A549 (cell line): ENCODE data around the gene PITX1. TPM values are rescaled to one million over a fixed set of nuclear protein-coding genes. Genes with fewer than 3 reads are reported as not detected.

Experiments used
- ATAC-seq, 2 experiments: fragments of 200-7000 bp in 1 of 2; fragments of >200 bp in 1 of 2; cut with Nextera tagmentation in 1 of 2; cut with Tn5 transposase in 1 of 2; 3 replicates each; pipeline versions ENCODE4 v1.8.0 to v1.9.1; 2018 to 2020; ENCODE audit warnings: mild to moderate bottlenecking in 1 of 2, moderate library complexity in 1 of 2
- CTCF ChIA-PET: fragments of 300-600 bp; sonication (Branson Sonifier 250); formaldehyde crosslinking; extraction: SDS; loops from one replicate; lab custom pipeline; 2021; ENCODE audit warnings: antibody characterized with exemption, inconsistent platforms; lab: Yijun Ruan, JAX
- POLR2A ChIA-PET: fragments of 350-600 bp; formaldehyde crosslinking; extraction: SDS; loops from one replicate; lab custom pipeline; 2021; ENCODE audit warnings: antibody characterized with exemption, inconsistent platforms; lab: Yijun Ruan, JAX
- DNase-seq, 2 experiments: peaks; one replicate each; pipeline versions ENCODE4 v3.0.0 to v3.0.0-alpha.2; 2011 to 2016; ENCODE audit warnings: low read depth in 1 of 2, low spot score in 1 of 2
- FAIRE-seq: peaks from 2 replicates; lab custom pipeline; 2011; peaks lifted over from hg19 to GRCh38; lab: Jason Lieb, UNC
- H3K27ac ChIP-seq, 2 experiments: fragments of >200 bp; sonication (Bioruptor Twin); formaldehyde crosslinking; 3 replicates each; pipeline ENCODE4 v1.5.1; 2016 to 2017
- H3K4me1 ChIP-seq: fragments of >200 bp; sonication (Bioruptor Twin); formaldehyde crosslinking; 3 replicates; pipeline ENCODE4 v1.6.1; 2016
- H3K4me2 ChIP-seq: fragments of >200 bp; sonication (Bioruptor Twin); formaldehyde crosslinking; 3 replicates; pipeline ENCODE4 v1.6.1; 2016
- H3K4me3 ChIP-seq: fragments of >200 bp; sonication (Bioruptor Twin); formaldehyde crosslinking; 3 replicates; pipeline ENCODE4 v1.5.1; 2016
- H3K9me3 ChIP-seq: fragments of >200 bp; sonication (Bioruptor Twin); formaldehyde crosslinking; 3 replicates; pipeline ENCODE4 v1.6.1; 2016
- CBX8 ChIP-seq: fragments of 200-600 bp; sonication (generic); IDR thresholded peaks from 2 replicates; pipeline ENCODE4 v1.6.1; 2016
- CEBPB ChIP-seq, 2 experiments: fragments of >200 bp in 1 of 2; sonication (Bioruptor Twin) in 1 of 2; formaldehyde crosslinking in 1 of 2; IDR thresholded peaks; 2 replicates each; pipeline ENCODE4 v1.6.1; 2012 to 2016
- EHMT2 ChIP-seq: fragments of 200-600 bp; sonication (generic); IDR thresholded peaks from 2 replicates; pipeline ENCODE4 v1.6.1; 2016; ENCODE audit warnings: antibody characterized with exemption, low read depth, mild to moderate bottlenecking, moderate library complexity
- ESRRA ChIP-seq: fragments of 150-350 bp; IDR thresholded peaks from 2 replicates; pipeline ENCODE4 v1.6.1; 2014; ENCODE audit warnings: mild to moderate bottlenecking, low read length, borderline replicate concordance
- FOSB ChIP-seq: fragments of 250-450 bp; sonication (Bioruptor Pico); IDR thresholded peaks from 2 replicates; pipeline ENCODE4 v1.5.0; 2020; ENCODE audit warnings: mild to moderate bottlenecking, moderate library complexity
- FOSL2 ChIP-seq, 2 experiments: fragments of 450-650 bp in 1 of 2; fragments of >200 bp in 1 of 2; sonication (Bioruptor Twin) in 1 of 2; formaldehyde crosslinking; IDR thresholded peaks; 2 replicates each; pipeline versions ENCODE4 v1.5.0 to v1.6.1; 2016 to 2020; ENCODE audit warnings: mild to moderate bottlenecking in 1 of 2, moderate library complexity in 1 of 2
- HEYL ChIP-seq: fragments of 250-450 bp; sonication (Bioruptor Pico); IDR thresholded peaks from 2 replicates; pipeline ENCODE4 v1.8.0; 2021; ENCODE audit warnings: mild to moderate bottlenecking, moderate library complexity
- HOXA7 ChIP-seq: fragments of 250-450 bp; sonication (Bioruptor Pico); IDR thresholded peaks from 2 replicates; pipeline ENCODE4 v1.5.0; 2020; ENCODE audit warnings: mild to moderate bottlenecking, moderate library complexity
- HOXB13 ChIP-seq: fragments of 250-450 bp; sonication (Bioruptor Pico); IDR thresholded peaks from 2 replicates; pipeline ENCODE4 v1.5.0; 2020; ENCODE audit warnings: low read depth, mild to moderate bottlenecking, moderate library complexity
- JUN ChIP-seq, 2 experiments: fragments of >200 bp; sonication (Bioruptor Twin); formaldehyde crosslinking; IDR thresholded peaks; 2 replicates in 1 of 2; 3 replicates in 1 of 2; pipeline ENCODE4 v1.6.1; 2016 to 2017
- JUNB ChIP-seq: fragments of >200 bp; sonication (Bioruptor Twin); formaldehyde crosslinking; IDR thresholded peaks from 2 replicates; pipeline ENCODE4 v1.6.1; 2016
- KDM1A ChIP-seq: fragments of 200-600 bp; sonication (generic); IDR thresholded peaks from 2 replicates; pipeline ENCODE4 v1.6.1; 2016; ENCODE audit warnings: low read depth, mild to moderate bottlenecking
- MAZ ChIP-seq: fragments of 150-350 bp; IDR thresholded peaks from 2 replicates; pipeline ENCODE4 v1.6.1; 2014; ENCODE audit warnings: antibody characterized with exemption, low read depth, low read length, borderline replicate concordance
- NFE2L2 ChIP-seq: fragments of 150-350 bp; conservative IDR thresholded peaks from 2 replicates; pipeline ENCODE4 v1.6.1; 2014; ENCODE audit warnings: low read length
- PHF8 ChIP-seq: fragments of 200-600 bp; sonication (generic); IDR thresholded peaks from 2 replicates; pipeline ENCODE4 v1.6.1; 2016; ENCODE audit warnings: low read depth, mild to moderate bottlenecking, antibody characterized with exemption, moderate library complexity, borderline replicate concordance
- RAD21 ChIP-seq, 2 experiments: fragments of >200 bp in 1 of 2; sonication (Bioruptor Twin) in 1 of 2; formaldehyde crosslinking in 1 of 2; IDR thresholded peaks in 1 of 2; conservative IDR thresholded peaks in 1 of 2; 2 replicates in 1 of 2; 3 replicates in 1 of 2; pipeline ENCODE4 v1.6.1; 2012 to 2018; ENCODE audit warnings: inconsistent platforms in 1 of 2
- RCOR1 ChIP-seq: fragments of 150-350 bp; IDR thresholded peaks from 2 replicates; pipeline ENCODE4 v1.6.1; 2014; ENCODE audit warnings: antibody characterized with exemption, low read length, low read depth
- RNF2 ChIP-seq: fragments of 200-600 bp; sonication (generic); IDR thresholded peaks from 2 replicates; pipeline ENCODE4 v1.6.1; 2016; ENCODE audit warnings: low read depth, mild to moderate bottlenecking, antibody characterized with exemption, moderate library complexity, borderline replicate concordance
- SMC3 ChIP-seq: fragments of >200 bp; sonication (Bioruptor Twin); formaldehyde crosslinking; IDR thresholded peaks from 3 replicates; pipeline ENCODE4 v1.6.1; 2018; ENCODE audit warnings: inconsistent platforms
- TP53 ChIP-seq: fragments of 250-450 bp; sonication (Bioruptor Pico); IDR thresholded peaks from 2 replicates; pipeline ENCODE4 v1.5.0; 2021; ENCODE audit warnings: mild to moderate bottlenecking, moderate library complexity
- ZC3H11A ChIP-seq: fragments of 450-650 bp; IDR thresholded peaks from 2 replicates; pipeline ENCODE4 v1.6.1; 2014; ENCODE audit warnings: antibody characterized with exemption, mild to moderate bottlenecking
- ZSCAN20 ChIP-seq: fragments of 250-450 bp; sonication (Bioruptor Pico); IDR thresholded peaks from 2 replicates; pipeline ENCODE4 v1.8.0; 2022; ENCODE audit warnings: mild to moderate bottlenecking, moderate library complexity
- WGBS: methylation state at CpG from one replicate; pipeline ENCODE4 v1.1.6; 2017; ENCODE audit errors: missing lambda C conversion rate; 5-methylcytosine and 5-hydroxymethylcytosine counted together
- polyA plus RNA-seq, 4 experiments: library from polyadenylated mRNA; depleted of rRNA in 3 of 4; stranded (reverse); fragments of >200 nt; fragmentation: RNase III in 1 of 4; extraction: RNeasy Plus Mini Kit Qiagen cat#74134 plus additional on column Dnase treatment in 1 of 4; gene quantifications; 2 replicates in 3 of 4; 3 replicates in 1 of 4; pipeline ENCODE4 v1.2.3, GENCODE V29; 2011 to 2017
- TF ChIP-seq, protein P1 (sequence below): fragments of 150-350 bp; IDR thresholded peaks from 2 replicates; pipeline ENCODE4 v1.6.1; 2014; ENCODE audit warnings: low read depth, mild to moderate bottlenecking, low read length
- TF ChIP-seq, protein P2 (sequence below): fragments of 250-450 bp; sonication (Bioruptor Pico); IDR thresholded peaks from 2 replicates; pipeline ENCODE4 v1.5.0; 2020; ENCODE audit warnings: low read depth, mild to moderate bottlenecking, moderate library complexity
- TF ChIP-seq, protein P3 (sequence below): fragments of 200-600 bp; sonication (generic); IDR thresholded peaks from 2 replicates; pipeline ENCODE4 v1.6.1; 2016; ENCODE audit warnings: antibody characterized with exemption, mild to moderate bottlenecking, moderate library complexity
- TF ChIP-seq, protein P4 (sequence below): fragments of >200 bp; sonication (Bioruptor Twin); formaldehyde crosslinking; IDR thresholded peaks from 3 replicates; pipeline ENCODE4 v1.6.1; 2016
- TF ChIP-seq, protein P5 (sequence below): fragments of 450-650 bp; IDR thresholded peaks from 2 replicates; pipeline ENCODE4 v1.6.1; 2014; ENCODE audit warnings: antibody characterized with exemption
- TF ChIP-seq, protein P6 (sequence below): fragments of >200 bp; sonication (Bioruptor Twin); formaldehyde crosslinking; IDR thresholded peaks from 2 replicates; pipeline ENCODE4 v1.6.1; 2016
- TF ChIP-seq, protein P7 (sequence below): fragments of 250-450 bp; sonication (Bioruptor Pico); IDR thresholded peaks from 2 replicates; pipeline ENCODE4 v1.5.0; 2021; ENCODE audit warnings: mild to moderate bottlenecking, moderate library complexity, borderline replicate concordance

PITX1 gene
- polyA plus RNA-seq, 2 of the 4 experiments (the other 2 are of a cell fraction): 11.1 to 16.7 TPM

DNA sequence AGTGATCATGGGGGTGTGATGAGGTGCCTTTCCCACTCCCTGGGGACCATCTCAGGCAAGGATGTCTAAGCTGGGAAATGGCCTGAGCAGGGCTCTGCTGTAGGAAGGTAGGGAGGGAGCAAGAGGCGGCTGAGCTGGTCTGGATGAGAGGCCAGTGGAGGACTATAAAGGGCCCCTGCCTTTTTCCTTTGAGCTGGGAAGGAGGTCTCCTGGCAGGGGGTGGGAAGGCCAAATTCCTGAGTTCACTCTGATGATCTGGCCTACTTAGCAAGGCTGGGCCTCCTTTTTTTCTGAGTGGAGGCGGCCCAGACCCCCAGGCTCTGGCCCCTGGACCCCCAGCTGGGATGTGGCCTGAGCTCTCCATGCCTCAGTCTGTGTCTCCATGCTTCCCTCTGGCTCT lies 14.3 kb upstream of the PITX1 start:
- POLR2A ChIA-PET: no interaction called here
- ATAC-seq: no peak
- no peaks in the 10 kb centered on the region for H3K4me1 ChIP-seq
- no peak for TF ChIP-seq ZSCAN20
- TF ChIP-seq, protein P1, sequence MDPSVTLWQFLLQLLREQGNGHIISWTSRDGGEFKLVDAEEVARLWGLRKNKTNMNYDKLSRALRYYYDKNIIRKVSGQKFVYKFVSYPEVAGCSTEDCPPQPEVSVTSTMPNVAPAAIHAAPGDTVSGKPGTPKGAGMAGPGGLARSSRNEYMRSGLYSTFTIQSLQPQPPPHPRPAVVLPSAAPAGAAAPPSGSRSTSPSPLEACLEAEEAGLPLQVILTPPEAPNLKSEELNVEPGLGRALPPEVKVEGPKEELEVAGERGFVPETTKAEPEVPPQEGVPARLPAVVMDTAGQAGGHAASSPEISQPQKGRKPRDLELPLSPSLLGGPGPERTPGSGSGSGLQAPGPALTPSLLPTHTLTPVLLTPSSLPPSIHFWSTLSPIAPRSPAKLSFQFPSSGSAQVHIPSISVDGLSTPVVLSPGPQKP: no peak
- TF ChIP-seq ZC3H11A: no peak
- TF ChIP-seq, protein P2, sequence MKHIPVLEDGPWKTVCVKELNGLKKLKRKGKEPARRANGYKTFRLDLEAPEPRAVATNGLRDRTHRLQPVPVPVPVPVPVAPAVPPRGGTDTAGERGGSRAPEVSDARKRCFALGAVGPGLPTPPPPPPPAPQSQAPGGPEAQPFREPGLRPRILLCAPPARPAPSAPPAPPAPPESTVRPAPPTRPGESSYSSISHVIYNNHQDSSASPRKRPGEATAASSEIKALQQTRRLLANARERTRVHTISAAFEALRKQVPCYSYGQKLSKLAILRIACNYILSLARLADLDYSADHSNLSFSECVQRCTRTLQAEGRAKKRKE: no peak
- TF ChIP-seq, protein P3, sequence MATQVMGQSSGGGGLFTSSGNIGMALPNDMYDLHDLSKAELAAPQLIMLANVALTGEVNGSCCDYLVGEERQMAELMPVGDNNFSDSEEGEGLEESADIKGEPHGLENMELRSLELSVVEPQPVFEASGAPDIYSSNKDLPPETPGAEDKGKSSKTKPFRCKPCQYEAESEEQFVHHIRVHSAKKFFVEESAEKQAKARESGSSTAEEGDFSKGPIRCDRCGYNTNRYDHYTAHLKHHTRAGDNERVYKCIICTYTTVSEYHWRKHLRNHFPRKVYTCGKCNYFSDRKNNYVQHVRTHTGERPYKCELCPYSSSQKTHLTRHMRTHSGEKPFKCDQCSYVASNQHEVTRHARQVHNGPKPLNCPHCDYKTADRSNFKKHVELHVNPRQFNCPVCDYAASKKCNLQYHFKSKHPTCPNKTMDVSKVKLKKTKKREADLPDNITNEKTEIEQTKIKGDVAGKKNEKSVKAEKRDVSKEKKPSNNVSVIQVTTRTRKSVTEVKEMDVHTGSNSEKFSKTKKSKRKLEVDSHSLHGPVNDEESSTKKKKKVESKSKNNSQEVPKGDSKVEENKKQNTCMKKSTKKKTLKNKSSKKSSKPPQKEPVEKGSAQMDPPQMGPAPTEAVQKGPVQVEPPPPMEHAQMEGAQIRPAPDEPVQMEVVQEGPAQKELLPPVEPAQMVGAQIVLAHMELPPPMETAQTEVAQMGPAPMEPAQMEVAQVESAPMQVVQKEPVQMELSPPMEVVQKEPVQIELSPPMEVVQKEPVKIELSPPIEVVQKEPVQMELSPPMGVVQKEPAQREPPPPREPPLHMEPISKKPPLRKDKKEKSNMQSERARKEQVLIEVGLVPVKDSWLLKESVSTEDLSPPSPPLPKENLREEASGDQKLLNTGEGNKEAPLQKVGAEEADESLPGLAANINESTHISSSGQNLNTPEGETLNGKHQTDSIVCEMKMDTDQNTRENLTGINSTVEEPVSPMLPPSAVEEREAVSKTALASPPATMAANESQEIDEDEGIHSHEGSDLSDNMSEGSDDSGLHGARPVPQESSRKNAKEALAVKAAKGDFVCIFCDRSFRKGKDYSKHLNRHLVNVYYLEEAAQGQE: no peak
- no peak for TF ChIP-seq RNF2
- TF ChIP-seq MAZ: no peak
- TF ChIP-seq CEBPB (IDR thresholded peaks at IDR 0.05): no peak
- TF ChIP-seq, protein P4, sequence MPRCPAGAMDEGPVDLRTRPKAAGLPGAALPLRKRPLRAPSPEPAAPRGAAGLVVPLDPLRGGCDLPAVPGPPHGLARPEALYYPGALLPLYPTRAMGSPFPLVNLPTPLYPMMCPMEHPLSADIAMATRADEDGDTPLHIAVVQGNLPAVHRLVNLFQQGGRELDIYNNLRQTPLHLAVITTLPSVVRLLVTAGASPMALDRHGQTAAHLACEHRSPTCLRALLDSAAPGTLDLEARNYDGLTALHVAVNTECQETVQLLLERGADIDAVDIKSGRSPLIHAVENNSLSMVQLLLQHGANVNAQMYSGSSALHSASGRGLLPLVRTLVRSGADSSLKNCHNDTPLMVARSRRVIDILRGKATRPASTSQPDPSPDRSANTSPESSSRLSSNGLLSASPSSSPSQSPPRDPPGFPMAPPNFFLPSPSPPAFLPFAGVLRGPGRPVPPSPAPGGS: no peak
- no peak for TF ChIP-seq JUNB
- TF ChIP-seq HEYL (CRISPR knock-in tag): no peak
- no peak for TF ChIP-seq FOSB
- no peak for TF ChIP-seq RCOR1
- TF ChIP-seq, protein P5, sequence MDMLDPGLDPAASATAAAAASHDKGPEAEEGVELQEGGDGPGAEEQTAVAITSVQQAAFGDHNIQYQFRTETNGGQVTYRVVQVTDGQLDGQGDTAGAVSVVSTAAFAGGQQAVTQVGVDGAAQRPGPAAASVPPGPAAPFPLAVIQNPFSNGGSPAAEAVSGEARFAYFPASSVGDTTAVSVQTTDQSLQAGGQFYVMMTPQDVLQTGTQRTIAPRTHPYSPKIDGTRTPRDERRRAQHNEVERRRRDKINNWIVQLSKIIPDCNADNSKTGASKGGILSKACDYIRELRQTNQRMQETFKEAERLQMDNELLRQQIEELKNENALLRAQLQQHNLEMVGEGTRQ: no peak
- TF ChIP-seq CBX8: no peak
- no peak for TF ChIP-seq FOSL2 (IDR thresholded peaks at IDR 0.05)
- no peak for TF ChIP-seq FOSL2 (CRISPR knock-in tag; IDR thresholded peaks at IDR 0.05)
- no peak for TF ChIP-seq PHF8
- TF ChIP-seq SMC3: no peak
- TF ChIP-seq HOXB13 (CRISPR knock-in tag): no peak
- TF ChIP-seq, all 56 proteins: peak for 0
- Histone ChIP-seq H3K9me3 (no peaks in the 10 kb centered on the region), H3K27ac (no peak overlapping the region), H3K4me3 (no peak overlapping the region), H3K4me2 (no peak overlapping the region)
- CTCF ChIA-PET: interaction anchor here (1.0 to 2.8 kb wide), 2 partner anchors 9 to 13 kb away, joined by 3 to 12 read pairs; no protein-coding TSS in a partner anchor
- no peak for DNase-seq
- FAIRE-seq: no peak
- 91% methylated on average over 2 of the region's 2 CpGs for WGBS

DNA sequence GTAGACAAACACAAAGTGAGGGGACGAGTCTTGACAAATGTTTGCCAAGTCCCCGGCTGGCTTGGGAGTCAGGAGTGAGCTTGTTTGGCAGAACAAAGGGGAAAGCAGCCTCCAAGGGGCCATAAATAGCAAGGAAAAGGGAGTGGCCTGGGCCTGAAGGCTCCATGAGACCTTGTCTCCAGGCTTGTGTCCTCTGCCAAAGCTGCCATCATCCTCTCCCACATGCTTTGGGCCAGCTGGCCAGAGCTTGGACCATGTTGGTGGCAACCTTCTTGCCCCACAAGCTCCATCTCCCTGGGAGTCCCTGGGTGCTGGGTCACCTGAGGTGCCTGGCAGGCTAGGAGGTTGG lies 13.3 kb upstream of the PITX1 start:
- FAIRE-seq (no peak), DNase-seq (no peak)
- CTCF ChIA-PET: interaction anchor here (2.8 kb wide), 1 partner anchor 14 kb away, joined by 12 read pairs; no protein-coding TSS in a partner anchor
- no peak for TF ChIP-seq HEYL (CRISPR knock-in tag)
- no peak for TF ChIP-seq ESRRA
- no peak for TF ChIP-seq FOSB
- TF ChIP-seq RAD21 (conservative IDR thresholded peaks at IDR 0.05 in 1 of 2, IDR thresholded peaks at IDR 0.05 in 1 of 2): no peak
- TF ChIP-seq KDM1A: no peak
- TF ChIP-seq JUN (IDR thresholded peaks at IDR 0.05): no peak
- no peak for TF ChIP-seq EHMT2
- no peak for TF ChIP-seq MAZ
- TF ChIP-seq, protein P6, sequence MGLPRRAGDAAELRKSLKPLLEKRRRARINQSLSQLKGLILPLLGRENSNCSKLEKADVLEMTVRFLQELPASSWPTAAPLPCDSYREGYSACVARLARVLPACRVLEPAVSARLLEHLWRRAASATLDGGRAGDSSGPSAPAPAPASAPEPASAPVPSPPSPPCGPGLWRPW: no peak
- TF ChIP-seq PHF8: no peak
- no peak for TF ChIP-seq HOXA7 (CRISPR knock-in tag)
- TF ChIP-seq, protein P7, sequence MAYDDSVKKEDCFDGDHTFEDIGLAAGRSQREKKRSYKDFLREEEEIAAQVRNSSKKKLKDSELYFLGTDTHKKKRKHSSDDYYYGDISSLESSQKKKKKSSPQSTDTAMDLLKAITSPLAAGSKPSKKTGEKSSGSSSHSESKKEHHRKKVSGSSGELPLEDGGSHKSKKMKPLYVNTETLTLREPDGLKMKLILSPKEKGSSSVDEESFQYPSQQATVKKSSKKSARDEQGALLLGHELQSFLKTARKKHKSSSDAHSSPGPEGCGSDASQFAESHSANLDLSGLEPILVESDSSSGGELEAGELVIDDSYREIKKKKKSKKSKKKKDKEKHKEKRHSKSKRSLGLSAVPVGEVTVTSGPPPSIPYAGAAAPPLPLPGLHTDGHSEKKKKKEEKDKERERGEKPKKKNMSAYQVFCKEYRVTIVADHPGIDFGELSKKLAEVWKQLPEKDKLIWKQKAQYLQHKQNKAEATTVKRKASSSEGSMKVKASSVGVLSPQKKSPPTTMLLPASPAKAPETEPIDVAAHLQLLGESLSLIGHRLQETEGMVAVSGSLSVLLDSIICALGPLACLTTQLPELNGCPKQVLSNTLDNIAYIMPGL (CRISPR knock-in tag): no peak
- TF ChIP-seq JUNB: no peak
- TF ChIP-seq TP53: no peak
- TF ChIP-seq NFE2L2: no peak

More for the DNA sequence above, 13.3 kb upstream of the PITX1 start:
- 56% methylated on average over 2 of the region's 2 CpGs for WGBS
- ATAC-seq: no peak
- H3K4me3 ChIP-seq: no peak overlapping the region
- H3K4me2 ChIP-seq: no peak overlapping the region
- H3K4me1 ChIP-seq: no peaks in the 10 kb centered on the region
- H3K9me3 ChIP-seq: no peaks in the 10 kb centered on the region
- POLR2A ChIA-PET: no interaction called here
- no peak overlapping the region for H3K27ac ChIP-seq
